Uterus (tissue), 2 donors: ENCODE measurements around the gene RAC3.

Source experiments
- CTCF ChIP-seq, 4 experiments: fragments of 200-600 bp in 2 of 4; fragments of 450-650 bp in 2 of 4; sonication (generic) in 2 of 4; IDR thresholded peaks; one replicate each; pipeline ENCODE4 v1.5.1; 2016 to 2019; ENCODE audit warnings: antibody characterized with exemption in 4 of 4, mild to moderate bottlenecking in 2 of 4, moderate library complexity in 1 of 4
- POLR2A ChIP-seq, 2 donors: fragments of 450-650 bp; IDR thresholded peaks; one replicate each; pipeline ENCODE4 v1.6.1; 2016; ENCODE audit warnings: antibody characterized with exemption in 2 of 2, mild to moderate bottlenecking in 1 of 2, moderate library complexity in 1 of 2

DNA sequence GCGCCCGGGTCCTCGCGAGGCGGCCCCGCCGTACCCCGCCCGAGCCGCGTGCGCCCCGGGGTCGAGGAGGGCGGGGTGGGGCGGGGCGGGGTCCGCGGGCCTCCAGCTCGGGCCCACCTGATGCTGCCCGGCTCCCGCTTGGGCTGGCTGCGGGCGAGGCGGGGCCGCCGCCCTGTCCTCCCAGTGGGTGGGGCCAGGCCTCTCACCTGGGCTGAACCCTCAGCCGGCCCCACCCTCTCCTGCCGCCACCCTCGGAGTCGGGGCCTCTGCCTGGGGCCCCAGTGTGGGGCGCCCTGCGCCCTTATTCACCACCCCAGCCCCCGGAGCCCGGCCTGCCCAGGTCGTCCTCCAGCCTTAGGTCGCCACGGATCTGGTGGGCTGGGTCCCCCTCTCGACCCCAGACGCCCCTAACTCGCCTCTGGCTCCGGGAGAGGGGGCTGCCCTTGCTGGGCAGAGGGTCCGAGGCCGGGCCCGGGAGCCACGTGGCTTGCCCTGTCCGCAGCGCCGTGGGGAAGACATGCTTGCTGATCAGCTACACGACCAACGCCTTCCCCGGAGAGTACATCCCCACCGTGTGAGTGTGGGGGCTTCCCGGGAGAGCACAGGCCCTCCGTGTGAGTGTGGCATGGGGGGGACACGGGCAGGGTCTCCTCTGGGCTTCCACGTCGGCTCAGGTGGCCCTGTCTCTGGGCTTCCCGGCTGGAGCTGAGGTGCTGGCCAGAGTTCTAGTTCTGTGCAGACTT lies 578 bp downstream of the RAC3 start:
- TF ChIP-seq CTCF (IDR thresholded peaks at IDR 0.05) (no peak), POLR2A (IDR thresholded peaks at IDR 0.05) (no peak)
